ENCODE measurements around the gene SARS1.
"Not testable (repeated sequence)": the region's sequence is repeated elsewhere in the genome, so short reads cannot be mapped to it uniquely, and the experiment has no call there.

SARS1 gene

GRCh38 chr1:109274533-109275476 is 61.1 kb downstream of the SARS1 start:
- no peak for DNase-seq (ENCODE audit: low read depth, low spot score)

GRCh38 chr1:109275706-109276345 is 62.1 kb downstream of the SARS1 start:
- no peak for DNase-seq (ENCODE audit: low read depth, low spot score)

- peak; percentile 21 for DNase-seq (ENCODE audit: low read depth, low spot score)
Measured at GRCh38 chr1:109277434-109278204, 63.9 kb downstream of the SARS1 start.

GRCh38 chr1:109279615-109280278 is 66.0 kb downstream of the SARS1 start:
- no peak for DNase-seq (ENCODE audit: low read depth, low spot score)

GRCh38 chr1:109280862-109281261 is 67.1 kb downstream of the SARS1 start:
- no peak for DNase-seq (ENCODE audit: low read depth, low spot score)

DNA sequence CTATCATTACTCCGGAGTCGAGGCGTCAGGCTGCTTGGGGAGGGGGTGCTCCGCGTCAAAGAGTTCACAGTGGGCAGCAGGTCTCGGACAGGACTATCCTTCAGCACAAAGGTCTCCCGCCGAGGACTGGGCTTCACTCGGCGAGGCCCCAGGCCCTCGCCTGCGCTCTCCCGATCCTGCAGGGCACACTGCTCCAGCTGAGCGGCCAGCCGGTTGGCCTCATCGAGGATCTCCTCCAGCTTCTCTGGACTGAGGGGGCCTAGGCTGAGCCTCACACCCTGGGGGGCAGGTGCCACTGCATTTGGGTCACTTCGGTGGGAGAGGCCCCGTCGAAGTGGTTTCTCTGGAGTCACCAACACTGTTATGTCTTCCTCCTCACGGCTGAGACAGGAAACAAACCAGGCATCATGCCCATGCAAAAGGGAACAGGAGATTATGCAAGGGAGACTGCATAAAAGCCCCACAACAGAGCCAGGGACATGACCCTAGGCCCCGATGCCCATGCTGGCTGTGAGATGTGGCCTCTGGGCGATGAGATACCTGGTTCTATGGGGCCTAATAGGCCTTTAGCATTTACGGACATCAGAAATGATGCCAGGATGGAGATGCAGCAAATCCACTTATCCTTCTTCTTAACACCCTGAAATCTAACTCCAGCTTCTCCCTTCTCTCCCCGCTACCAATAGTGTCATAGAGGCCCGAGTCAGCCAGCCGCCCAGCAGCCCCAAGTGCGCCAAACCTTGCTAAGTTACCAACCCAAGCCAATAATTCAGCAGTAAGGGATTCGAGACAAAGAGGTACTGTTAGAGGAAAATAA is 68.2 kb downstream of the SARS1 start:
- no peak for DNase-seq (ENCODE audit: low read depth, low spot score)

- no peak for DNase-seq (ENCODE audit: low read depth, low spot score)
Measured at GRCh38 chr1:109282497-109282951, 68.8 kb downstream of the SARS1 start.

DNA sequence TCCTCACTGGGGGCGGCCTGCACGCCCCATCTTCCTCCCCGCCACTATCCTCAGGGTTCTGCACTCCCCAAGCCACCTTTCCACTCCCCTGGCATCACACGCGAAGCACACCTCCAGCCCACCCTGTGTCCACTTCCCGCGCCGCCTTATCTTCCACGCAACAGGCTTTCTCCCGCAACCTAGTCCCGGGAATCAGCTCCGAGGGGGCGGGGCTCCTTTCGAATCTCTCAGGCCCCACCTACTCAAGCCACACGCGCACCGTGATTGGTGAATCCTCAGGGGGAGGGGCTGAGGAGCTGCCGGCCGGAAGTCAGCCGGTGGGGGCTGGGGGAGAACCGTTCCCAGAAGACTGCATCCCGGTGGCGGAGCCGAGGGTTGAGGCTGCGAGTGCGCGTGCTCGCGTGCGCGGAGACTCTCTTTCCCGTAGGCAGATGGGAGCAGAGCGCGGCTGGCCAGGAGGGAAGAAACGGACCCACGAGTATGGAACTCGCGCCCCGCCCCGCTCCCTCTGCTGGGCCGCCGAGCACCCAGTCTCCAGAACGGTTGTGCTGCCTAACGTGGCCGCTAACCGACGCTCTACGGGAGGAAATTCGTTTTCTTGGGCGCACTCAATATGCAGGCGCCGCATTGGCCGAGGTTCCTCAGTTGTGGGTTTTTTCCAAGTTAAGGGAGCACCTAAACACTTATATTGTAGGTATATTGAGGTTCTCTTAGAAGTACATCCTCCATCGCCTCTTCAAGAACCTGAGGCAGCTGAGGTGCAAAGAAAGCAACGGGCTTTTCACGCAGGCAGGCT is 69.4 kb downstream of the SARS1 start, which contains the start of gene PSRC1:
TSS of gene PSRC1 (minus strand) at position 194 of the 796 bp plus-strand sequence.
- DNase-seq (ENCODE audit: low read depth, low spot score) = peak; percentile 87

DNA sequence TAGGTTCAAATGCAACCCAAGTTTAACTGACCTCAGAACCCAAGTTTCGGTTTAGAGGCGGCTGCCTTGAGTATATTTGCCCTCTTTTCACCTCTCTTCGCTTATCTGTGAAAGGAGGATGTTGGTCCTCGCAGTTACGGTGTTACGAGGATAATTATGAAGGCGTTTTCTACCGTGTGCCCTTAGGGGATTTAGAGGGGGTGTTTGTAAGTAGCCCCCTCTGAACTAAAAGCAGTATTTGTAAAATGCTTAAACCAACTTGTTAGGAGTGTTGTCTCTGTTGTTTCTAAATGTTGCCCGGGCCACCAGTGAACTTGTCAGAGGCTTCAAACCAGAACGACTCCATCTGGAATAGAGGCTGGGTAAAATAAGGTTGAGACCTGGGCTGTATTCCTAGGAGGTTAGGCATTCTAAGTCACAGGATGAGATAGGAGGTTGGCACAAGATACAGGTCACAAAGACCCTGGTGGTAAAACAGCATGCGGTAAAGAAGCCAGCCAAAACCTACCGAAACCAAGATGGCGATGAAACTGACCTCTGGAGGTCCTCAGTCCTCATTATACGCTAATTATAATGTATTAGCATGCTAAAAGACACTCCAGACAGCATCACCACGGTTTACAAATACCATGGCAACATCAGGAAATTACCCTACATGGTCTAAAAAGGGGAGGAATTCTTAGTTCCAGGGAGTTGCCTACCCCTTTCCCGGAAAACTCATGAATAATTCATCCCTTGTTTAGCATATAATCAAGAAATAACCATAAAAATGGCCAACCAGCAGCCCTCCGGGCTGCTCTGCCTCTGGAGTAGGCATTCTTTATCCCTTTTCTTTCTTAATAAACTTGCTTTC is 70.3 kb downstream of the SARS1 start:
- no peak for DNase-seq (ENCODE audit: low read depth, low spot score)

DNA sequence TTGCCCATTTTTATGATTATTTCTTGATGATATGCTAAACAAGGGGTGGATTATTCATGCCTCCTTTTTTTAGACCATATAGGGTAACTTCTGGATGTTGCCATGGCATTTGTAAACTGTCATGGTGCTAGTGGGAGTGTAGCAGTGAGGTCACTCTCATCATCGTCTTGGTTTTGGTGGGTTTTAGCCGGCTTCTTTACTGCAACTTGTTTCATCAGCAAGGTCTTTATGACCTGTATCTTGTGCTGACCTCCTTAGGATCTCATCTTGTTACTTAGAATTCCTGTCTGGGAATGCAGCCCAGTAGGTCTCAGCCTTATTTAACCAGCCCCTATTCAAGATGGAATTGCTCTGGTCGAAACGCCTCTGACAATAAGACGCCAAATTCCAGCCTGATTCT is 73.0 kb downstream of the SARS1 start:
- not testable (repeated sequence) for DNase-seq (ENCODE audit: low read depth, low spot score)
